ENCODE measurements around the gene LRRC74B. TPM values are rescaled to one million over a fixed set of nuclear protein-coding genes. Genes with fewer than 3 reads are reported as not detected.

The LRRC74B gene
- total and polyA plus RNA-seq, 2 experiments from 2014 or later, result not detected

DNA sequence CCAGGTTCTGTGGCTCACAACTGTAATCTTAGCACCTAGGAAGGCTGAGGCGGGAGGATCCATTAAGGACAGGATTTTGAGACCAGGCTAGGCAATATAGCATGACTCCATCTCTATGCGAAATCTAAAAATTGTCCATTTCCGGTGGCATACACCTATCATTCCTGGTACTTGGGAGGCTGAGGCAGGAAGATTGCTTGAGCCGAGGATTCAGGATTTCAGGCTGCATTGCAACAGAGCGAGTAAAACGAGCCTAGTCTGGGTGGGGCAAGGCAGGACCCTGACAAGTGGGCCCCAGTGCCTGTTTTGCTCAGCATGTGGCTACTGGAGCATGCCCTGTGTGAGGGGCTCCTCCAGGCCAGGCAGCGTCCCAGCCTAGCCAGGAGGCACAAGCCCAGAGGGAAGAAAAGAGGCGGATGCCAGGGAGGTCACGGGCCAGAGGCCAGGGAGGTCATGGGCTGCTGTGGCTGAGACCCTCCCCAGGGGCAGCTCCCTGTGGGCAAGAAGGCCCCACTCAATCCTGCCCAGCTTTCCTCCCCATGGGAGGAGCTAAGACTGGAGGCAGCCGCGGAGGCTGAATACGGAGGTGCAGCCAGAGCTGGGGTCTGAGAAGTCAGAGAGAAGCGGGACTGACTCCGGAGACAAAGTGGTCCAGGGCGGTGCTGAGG lies 8.4 kb downstream of the LRRC74B start:
- H3K27ac Mint-ChIP-seq, result no peak overlapping the region

More for the DNA sequence above, 8.4 kb downstream of the LRRC74B start:
- H3K36me3 Mint-ChIP-seq (ENCODE audit: low read depth), result no peaks in the 10 kb centered on the region; the same call in 2 of the 3 replicates
- peaks cover 32% of the 10 kb centered on the region for H3K4me1 Mint-ChIP-seq
- no peak overlapping the region for H3K27ac ChIP-seq (ENCODE audit: low read depth)
- no peak overlapping the region for H2AFZ ChIP-seq
- ATAC-seq (no peak), DNase-seq (ENCODE audit: low spot score) (no peak)
- H3K4me3 ChIP-seq, result no peak overlapping the region
- H3K27me3 ChIP-seq (ENCODE audit: insufficient read depth), result no peaks in the 10 kb centered on the region
- no peak for TF ChIP-seq STAT1 (IDR thresholded peaks at IDR 0.05; ENCODE audit: unreplicated experiment)
- TF ChIP-seq, protein P1, sequence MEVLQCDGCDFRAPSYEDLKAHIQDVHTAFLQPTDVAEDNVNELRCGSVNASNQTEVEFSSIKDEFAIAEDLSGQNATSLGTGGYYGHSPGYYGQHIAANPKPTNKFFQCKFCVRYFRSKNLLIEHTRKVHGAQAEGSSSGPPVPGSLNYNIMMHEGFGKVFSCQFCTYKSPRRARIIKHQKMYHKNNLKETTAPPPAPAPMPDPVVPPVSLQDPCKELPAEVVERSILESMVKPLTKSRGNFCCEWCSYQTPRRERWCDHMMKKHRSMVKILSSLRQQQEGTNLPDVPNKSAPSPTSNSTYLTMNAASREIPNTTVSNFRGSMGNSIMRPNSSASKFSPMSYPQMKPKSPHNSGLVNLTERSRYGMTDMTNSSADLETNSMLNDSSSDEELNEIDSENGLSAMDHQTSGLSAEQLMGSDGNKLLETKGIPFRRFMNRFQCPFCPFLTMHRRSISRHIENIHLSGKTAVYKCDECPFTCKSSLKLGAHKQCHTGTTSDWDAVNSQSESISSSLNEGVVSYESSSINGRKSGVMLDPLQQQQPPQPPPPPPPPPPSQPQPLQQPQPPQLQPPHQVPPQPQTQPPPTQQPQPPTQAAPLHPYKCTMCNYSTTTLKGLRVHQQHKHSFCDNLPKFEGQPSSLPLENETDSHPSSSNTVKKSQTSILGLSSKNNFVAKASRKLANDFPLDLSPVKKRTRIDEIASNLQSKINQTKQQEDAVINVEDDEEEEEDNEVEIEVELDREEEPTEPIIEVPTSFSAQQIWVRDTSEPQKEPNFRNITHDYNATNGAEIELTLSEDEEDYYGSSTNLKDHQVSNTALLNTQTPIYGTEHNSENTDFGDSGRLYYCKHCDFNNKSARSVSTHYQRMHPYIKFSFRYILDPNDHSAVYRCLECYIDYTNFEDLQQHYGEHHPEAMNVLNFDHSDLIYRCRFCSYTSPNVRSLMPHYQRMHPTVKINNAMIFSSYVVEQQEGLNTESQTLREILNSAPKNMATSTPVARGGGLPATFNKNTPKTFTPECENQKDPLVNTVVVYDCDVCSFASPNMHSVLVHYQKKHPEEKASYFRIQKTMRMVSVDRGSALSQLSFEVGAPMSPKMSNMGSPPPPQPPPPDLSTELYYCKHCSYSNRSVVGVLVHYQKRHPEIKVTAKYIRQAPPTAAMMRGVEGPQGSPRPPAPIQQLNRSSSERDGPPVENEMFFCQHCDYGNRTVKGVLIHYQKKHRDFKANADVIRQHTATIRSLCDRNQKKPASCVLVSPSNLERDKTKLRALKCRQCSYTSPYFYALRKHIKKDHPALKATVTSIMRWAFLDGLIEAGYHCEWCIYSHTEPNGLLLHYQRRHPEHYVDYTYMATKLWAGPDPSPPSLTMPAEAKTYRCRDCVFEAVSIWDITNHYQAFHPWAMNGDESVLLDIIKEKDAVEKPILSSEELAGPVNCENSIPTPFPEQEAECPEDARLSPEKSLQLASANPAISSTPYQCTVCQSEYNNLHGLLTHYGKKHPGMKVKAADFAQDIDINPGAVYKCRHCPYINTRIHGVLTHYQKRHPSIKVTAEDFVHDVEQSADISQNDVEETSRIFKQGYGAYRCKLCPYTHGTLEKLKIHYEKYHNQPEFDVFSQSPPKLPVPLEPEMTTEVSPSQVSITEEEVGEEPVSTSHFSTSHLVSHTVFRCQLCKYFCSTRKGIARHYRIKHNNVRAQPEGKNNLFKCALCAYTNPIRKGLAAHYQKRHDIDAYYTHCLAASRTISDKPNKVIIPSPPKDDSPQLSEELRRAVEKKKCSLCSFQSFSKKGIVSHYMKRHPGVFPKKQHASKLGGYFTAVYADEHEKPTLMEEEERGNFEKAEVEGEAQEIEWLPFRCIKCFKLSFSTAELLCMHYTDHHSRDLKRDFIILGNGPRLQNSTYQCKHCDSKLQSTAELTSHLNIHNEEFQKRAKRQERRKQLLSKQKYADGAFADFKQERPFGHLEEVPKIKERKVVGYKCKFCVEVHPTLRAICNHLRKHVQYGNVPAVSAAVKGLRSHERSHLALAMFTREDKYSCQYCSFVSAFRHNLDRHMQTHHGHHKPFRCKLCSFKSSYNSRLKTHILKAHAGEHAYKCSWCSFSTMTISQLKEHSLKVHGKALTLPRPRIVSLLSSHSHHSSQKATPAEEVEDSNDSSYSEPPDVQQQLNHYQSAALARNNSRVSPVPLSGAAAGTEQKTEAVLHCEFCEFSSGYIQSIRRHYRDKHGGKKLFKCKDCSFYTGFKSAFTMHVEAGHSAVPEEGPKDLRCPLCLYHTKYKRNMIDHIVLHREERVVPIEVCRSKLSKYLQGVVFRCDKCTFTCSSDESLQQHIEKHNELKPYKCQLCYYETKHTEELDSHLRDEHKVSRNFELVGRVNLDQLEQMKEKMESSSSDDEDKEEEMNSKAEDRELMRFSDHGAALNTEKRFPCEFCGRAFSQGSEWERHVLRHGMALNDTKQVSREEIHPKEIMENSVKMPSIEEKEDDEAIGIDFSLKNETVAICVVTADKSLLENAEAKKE (CRISPR knock-in tag; IDR thresholded peaks at IDR 0.05), result no peak
- no peak for TF ChIP-seq CREB1 (CRISPR knock-in tag; IDR thresholded peaks at IDR 0.05; ENCODE audit: low read depth)
- TF ChIP-seq JUNB (IDR thresholded peaks at IDR 0.05; ENCODE audit: unreplicated experiment), result no peak
- TF ChIP-seq EZH2phosphoT487 (IDR thresholded peaks at IDR 0.05; ENCODE audit: unreplicated experiment), result no peak
- TF ChIP-seq ZNF114 (CRISPR knock-in tag; IDR thresholded peaks at IDR 0.05), result no peak
- TF ChIP-seq POLR2AphosphoS5 (IDR thresholded peaks at IDR 0.05; ENCODE audit: low read depth), result no peak
- no peaks in the 10 kb centered on the region for H3K9me2 ChIP-seq (ENCODE audit: insufficient read depth)
- H3F3A ChIP-seq (replicated peaks; ENCODE audit: low read depth), result no peaks in the 10 kb centered on the region
- H3K4me1 ChIP-seq (ENCODE audit: insufficient read depth), result peaks cover 19% of the 10 kb centered on the region
- H3K36me3 ChIP-seq (ENCODE audit: insufficient read depth), result no peaks in the 10 kb centered on the region
- H3K79me2 ChIP-seq (replicated peaks; ENCODE audit: insufficient read depth), result no peaks in the 10 kb centered on the region
- no peak overlapping the region for H3K4me2 ChIP-seq
- H3K9me3 Mint-ChIP-seq, result no peaks in the 10 kb centered on the region
- no peak overlapping the region; the same call in 2 of the 3 replicates for H3K4me3 Mint-ChIP-seq
- no peaks in the 10 kb centered on the region for H4K20me1 ChIP-seq (replicated peaks; ENCODE audit: insufficient read depth)
- peaks cover 29% of the 10 kb centered on the region for H3K27me3 Mint-ChIP-seq (ENCODE audit: insufficient read depth, low read depth, poor library complexity)
